ENCODE measurements around the gene ACTA2. TPM values are rescaled to one million over a fixed set of nuclear protein-coding genes. Genes with fewer than 3 reads are reported as not detected.

Gene ACTA2
- total and polyA plus RNA-seq, 5 donors: 649 to 3,137 (median 773) TPM

DNA sequence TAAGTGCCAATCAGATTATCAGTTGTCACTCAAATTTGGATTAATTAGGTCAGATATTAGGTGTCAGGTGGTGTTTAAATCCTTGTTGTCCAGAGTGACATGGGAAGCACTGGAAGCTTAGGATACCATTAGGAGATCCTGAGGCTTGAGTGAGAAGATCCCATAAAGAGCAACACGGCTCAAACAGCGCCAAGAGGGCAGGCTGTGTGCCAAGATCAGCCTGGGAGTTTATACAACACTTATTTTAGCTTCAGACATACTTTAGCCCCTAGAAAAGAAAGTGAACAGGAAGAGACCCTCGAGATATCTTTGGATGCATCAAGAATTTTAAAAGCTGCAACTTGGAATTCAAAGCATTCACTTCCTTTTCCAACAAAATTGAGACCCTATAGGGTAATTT lies 14.2 kb upstream of the ACTA2 start:
- H3K27me3 ChIP-seq (ENCODE audit: control insufficient read depth, insufficient read depth): no peaks in the 10 kb centered on the region
- intact Hi-C loops (cut with DNase I): no loop called here
- 26% methylated on average over 3 of the region's 3 CpGs for WGBS
- H3K4me3 ChIP-seq (ENCODE audit: low read length): no peak overlapping the region
- no peak overlapping the region for H3K27ac ChIP-seq (ENCODE audit: low read length)
- no peaks in the 10 kb centered on the region for H3K9me3 ChIP-seq (ENCODE audit: control insufficient read depth, low read length)
- DNase-seq (peak; percentile 51 to 87 (median 80)), ATAC-seq (peak in 1 of 2 donors; percentile 42)
- H3K4me1 ChIP-seq (ENCODE audit: control insufficient read depth, insufficient read depth, low read length): peaks cover 4% of the 10 kb centered on the region

- Histone ChIP-seq H3K9me3 (ENCODE audit: control insufficient read depth, low read length) (no peaks in the 10 kb centered on the region), H3K4me3 (ENCODE audit: low read length) (no peak overlapping the region), H3K27ac (ENCODE audit: low read length) (no peak overlapping the region), H3K27me3 (ENCODE audit: control insufficient read depth, insufficient read depth) (no peaks in the 10 kb centered on the region), H3K4me1 (ENCODE audit: control insufficient read depth, insufficient read depth, low read length) (peaks cover 4% of the 10 kb centered on the region)
- ATAC-seq: no peak
- intact Hi-C loops (cut with DNase I): no loop called here
- DNase-seq: no peak
- WGBS: 47% methylated on average over 3 of the region's 3 CpGs
These were observed 12.4 kb upstream of the ACTA2 start for GRCh38 chr10:88964869-88965415.

- intact Hi-C loops (cut with DNase I): no loop called here
These were observed 11.8 kb upstream of the ACTA2 start for GRCh38 chr10:88964360-88964759.

DNA sequence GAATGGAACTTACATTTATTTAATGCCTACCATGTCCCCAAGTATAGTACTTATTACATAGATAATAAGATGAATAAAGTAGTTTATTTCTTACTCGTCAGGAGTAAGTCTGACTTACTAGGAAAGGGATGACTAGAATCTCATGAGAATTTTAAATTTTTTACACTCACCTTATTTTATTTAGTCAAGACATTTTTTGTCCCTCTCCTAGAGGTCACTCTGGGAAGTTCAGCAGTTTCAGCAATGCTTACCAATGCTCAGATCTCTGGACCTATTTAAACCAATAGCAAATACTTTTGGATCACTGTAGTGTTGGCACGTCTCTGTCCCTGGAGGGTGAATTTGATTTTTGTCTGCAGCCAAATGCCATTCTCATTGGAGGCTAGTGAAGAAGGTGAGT lies 10.7 kb upstream of the ACTA2 start:
- Histone ChIP-seq H3K27me3 (ENCODE audit: control insufficient read depth, insufficient read depth) (no peaks in the 10 kb centered on the region), H3K4me1 (ENCODE audit: control insufficient read depth, insufficient read depth, low read length) (peaks cover 4% of the 10 kb centered on the region), H3K27ac (ENCODE audit: low read length) (no peak overlapping the region), H3K9me3 (ENCODE audit: control insufficient read depth, low read length) (no peaks in the 10 kb centered on the region), H3K4me3 (ENCODE audit: low read length) (no peak overlapping the region)
- intact Hi-C loops (cut with DNase I): no loop called here
- ATAC-seq (no peak), DNase-seq (no peak)
- WGBS: 94% methylated on average over 2 of the region's 2 CpGs

More at GRCh38 chr10:88964360-88964759, 11.8 kb upstream of the ACTA2 start:
- Histone ChIP-seq H3K4me3 (ENCODE audit: low read length) (no peak overlapping the region), H3K27ac (ENCODE audit: low read length) (no peak overlapping the region), H3K27me3 (ENCODE audit: control insufficient read depth, insufficient read depth) (no peaks in the 10 kb centered on the region), H3K4me1 (ENCODE audit: control insufficient read depth, insufficient read depth, low read length) (peaks cover 4% of the 10 kb centered on the region), H3K9me3 (ENCODE audit: control insufficient read depth, low read length) (no peaks in the 10 kb centered on the region)
- ATAC-seq (no peak), DNase-seq (no peak)
- 87% methylated on average over 1 of the region's 1 CpG for WGBS

- intact Hi-C loops (cut with DNase I): no loop called here
- Histone ChIP-seq H3K4me1 (ENCODE audit: control insufficient read depth, insufficient read depth, low read length) (peaks cover 4% of the 10 kb centered on the region), H3K9me3 (ENCODE audit: control insufficient read depth, low read length) (no peaks in the 10 kb centered on the region), H3K27me3 (ENCODE audit: control insufficient read depth, insufficient read depth) (no peaks in the 10 kb centered on the region), H3K27ac (ENCODE audit: low read length) (no peak overlapping the region), H3K4me3 (ENCODE audit: low read length) (no peak overlapping the region)
- ATAC-seq (no peak), DNase-seq (no peak)
- WGBS: 63% methylated on average over 2 of the region's 2 CpGs
These were observed 9.8 kb upstream of the ACTA2 start for GRCh38 chr10:88962336-88962735.

- H3K4me3 ChIP-seq (ENCODE audit: low read length): no peak overlapping the region
- no peak overlapping the region for H3K27ac ChIP-seq (ENCODE audit: low read length)
- no peak for ATAC-seq
- no peaks in the 10 kb centered on the region for H3K27me3 ChIP-seq (ENCODE audit: control insufficient read depth, insufficient read depth)
- no peaks in the 10 kb centered on the region for H3K9me3 ChIP-seq (ENCODE audit: control insufficient read depth, low read length)
- intact Hi-C loops (cut with DNase I): no loop called here
- H3K4me1 ChIP-seq (ENCODE audit: control insufficient read depth, insufficient read depth, low read length): no peaks in the 10 kb centered on the region
- no peak for DNase-seq
These were observed 8.7 kb upstream of the ACTA2 start for GRCh38 chr10:88961266-88961665.

GRCh38 chr10:88960802-88961201 lies 8.2 kb upstream of the ACTA2 start:
- 97% methylated on average over 1 of the region's 1 CpG for WGBS
- intact Hi-C loops (cut with DNase I): no loop called here
- no peak for DNase-seq
- Histone ChIP-seq H3K27me3 (ENCODE audit: control insufficient read depth, insufficient read depth) (no peaks in the 10 kb centered on the region), H3K4me3 (ENCODE audit: low read length) (no peak overlapping the region), H3K9me3 (ENCODE audit: control insufficient read depth, low read length) (no peaks in the 10 kb centered on the region), H3K27ac (ENCODE audit: low read length) (no peak overlapping the region), H3K4me1 (ENCODE audit: control insufficient read depth, insufficient read depth, low read length) (no peaks in the 10 kb centered on the region)
- no peak for ATAC-seq

DNA sequence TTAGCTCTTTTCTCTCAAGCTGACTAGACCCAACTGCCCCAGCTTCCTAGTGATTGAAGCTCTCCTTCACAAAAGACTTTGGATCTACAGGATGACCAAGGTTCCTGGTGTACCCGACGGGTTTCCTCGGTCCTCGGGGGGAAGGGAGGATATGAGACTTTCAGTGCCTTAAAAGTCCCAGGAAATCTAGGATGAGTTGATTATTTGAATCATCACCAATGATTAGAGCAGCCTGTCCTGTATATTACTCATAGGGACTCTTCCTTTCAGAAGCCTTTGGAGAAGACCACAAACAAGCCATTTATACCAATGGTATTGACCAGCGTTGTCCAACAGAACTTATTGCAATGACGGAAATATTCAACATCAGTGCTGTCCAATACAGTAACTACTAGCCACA lies 6.1 kb upstream of the ACTA2 start:
- intact Hi-C loops (cut with DNase I): no loop called here
- no peak for DNase-seq
- no peaks in the 10 kb centered on the region for H3K9me3 ChIP-seq (ENCODE audit: control insufficient read depth, low read length)
- no peak for ATAC-seq
- WGBS: 98% methylated on average over 6 of the region's 6 CpGs
- no peaks in the 10 kb centered on the region for H3K4me1 ChIP-seq (ENCODE audit: control insufficient read depth, insufficient read depth, low read length)
- no peak overlapping the region for H3K27ac ChIP-seq (ENCODE audit: low read length)
- H3K4me3 ChIP-seq (ENCODE audit: low read length): no peak overlapping the region
- no peaks in the 10 kb centered on the region for H3K27me3 ChIP-seq (ENCODE audit: control insufficient read depth, insufficient read depth)

DNA sequence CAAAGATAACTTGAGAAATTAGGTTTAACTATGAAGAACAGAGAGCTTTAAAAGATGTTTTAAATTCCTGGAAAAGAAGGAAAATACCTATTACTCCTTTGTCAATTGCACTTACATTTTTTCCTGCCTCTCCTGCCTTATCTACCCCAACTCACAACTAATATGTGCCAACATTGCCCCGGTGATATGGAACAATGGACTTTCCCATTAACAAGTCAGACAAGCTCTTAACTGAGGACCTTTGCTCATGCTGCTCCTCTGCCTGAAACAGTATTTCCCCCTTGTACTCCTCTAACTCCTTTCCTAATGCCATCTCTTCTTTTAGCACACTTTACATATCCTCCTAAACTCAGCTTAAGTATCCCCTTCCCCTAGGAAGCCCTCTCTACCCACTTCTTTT lies 4.8 kb upstream of the ACTA2 start:
- intact Hi-C loops (cut with DNase I): no loop called here
- WGBS: 84% methylated on average over 1 of the region's 1 CpG
- no peaks in the 10 kb centered on the region for H3K4me1 ChIP-seq (ENCODE audit: control insufficient read depth, insufficient read depth, low read length)
- no peaks in the 10 kb centered on the region for H3K9me3 ChIP-seq (ENCODE audit: control insufficient read depth, low read length)
- H3K27me3 ChIP-seq (ENCODE audit: control insufficient read depth, insufficient read depth): no peaks in the 10 kb centered on the region
- DNase-seq: no peak
- no peak overlapping the region for H3K4me3 ChIP-seq (ENCODE audit: low read length)
- no peak overlapping the region for H3K27ac ChIP-seq (ENCODE audit: low read length)
- ATAC-seq: no peak

DNA sequence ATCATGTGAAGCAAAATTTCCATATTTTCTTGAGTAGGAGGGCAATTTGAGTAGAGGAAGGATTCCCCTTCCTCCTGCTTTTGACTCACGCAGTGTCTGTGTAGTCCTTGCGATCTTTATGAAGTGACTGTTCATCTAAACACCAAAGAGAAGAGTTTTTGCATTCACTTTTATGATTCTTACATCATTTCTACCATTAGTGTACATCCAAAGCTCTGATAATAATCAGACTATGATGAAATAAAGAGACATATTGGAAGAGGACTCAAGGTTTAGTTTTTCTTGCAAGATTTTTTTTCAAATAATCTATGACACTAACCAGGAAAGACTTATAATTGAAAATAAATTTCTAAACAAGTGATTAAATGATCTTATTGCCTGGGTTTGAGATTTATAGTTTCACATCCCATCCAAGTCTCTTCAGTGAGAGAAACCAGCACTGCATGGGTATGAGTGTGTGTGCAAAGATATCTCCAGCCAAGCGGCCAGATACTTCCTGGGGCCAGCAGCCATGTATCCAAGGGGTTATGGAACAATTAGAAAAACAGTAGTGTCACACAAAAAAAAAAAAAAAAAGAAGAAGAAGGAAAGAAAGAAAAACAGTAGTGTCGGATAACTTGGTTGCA lies 2.0 kb upstream of the ACTA2 start:
- DNase-seq (no peak), ATAC-seq (no peak)
- intact Hi-C loops (cut with DNase I): no loop called here
- Histone ChIP-seq H3K4me3 (ENCODE audit: low read length) (no peak overlapping the region), H3K9me3 (ENCODE audit: control insufficient read depth, low read length) (no peaks in the 10 kb centered on the region), H3K27ac (ENCODE audit: low read length) (no peak overlapping the region), H3K4me1 (ENCODE audit: control insufficient read depth, insufficient read depth, low read length) (no peaks in the 10 kb centered on the region), H3K27me3 (ENCODE audit: control insufficient read depth, insufficient read depth) (no peaks in the 10 kb centered on the region)
- 84% methylated on average over 4 of the region's 4 CpGs for WGBS

GRCh38 chr10:88953662-88954061 lies 1.1 kb upstream of the ACTA2 start:
- H3K4me3 ChIP-seq (ENCODE audit: low read length): no peak overlapping the region
- H3K27ac ChIP-seq (ENCODE audit: low read length): no peak overlapping the region
- no peaks in the 10 kb centered on the region for H3K9me3 ChIP-seq (ENCODE audit: control insufficient read depth, low read length)
- whole genome bisulfite sequencing: 93% methylated on average over 5 of the region's 5 CpGs
- H3K4me1 ChIP-seq (ENCODE audit: control insufficient read depth, insufficient read depth, low read length): no peaks in the 10 kb centered on the region
- intact Hi-C loops (cut with DNase I): no loop called here
- DNase-seq: no peak
- H3K27me3 ChIP-seq (ENCODE audit: control insufficient read depth, insufficient read depth): no peaks in the 10 kb centered on the region
- ATAC-seq: no peak

Measured in right cardiac atrium (tissue), 5 donors.